ENCODE measurements around the gene METTL26.

DNA sequence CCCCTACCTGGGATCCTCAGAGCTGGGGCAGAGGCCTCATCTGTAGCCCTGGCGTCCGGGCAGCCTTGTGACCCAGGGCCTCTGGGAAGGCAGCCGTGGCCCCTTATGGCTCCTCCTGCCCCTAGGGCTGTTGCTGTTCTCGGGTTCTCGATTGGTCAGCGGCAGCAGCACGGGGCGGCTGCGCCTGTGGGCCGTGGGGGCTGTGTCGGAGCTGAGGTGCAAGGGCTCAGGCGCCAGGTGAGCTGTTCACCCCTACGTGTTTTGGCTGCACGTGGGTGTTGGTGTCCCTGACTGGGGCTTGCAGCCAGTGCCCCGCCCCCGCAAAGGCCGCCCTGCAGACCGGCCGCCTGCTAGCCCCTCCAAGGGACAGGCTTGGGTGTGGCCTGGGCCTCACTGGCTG lies 26.0 kb upstream of the METTL26 start:
- TF ChIP-seq, protein P1, sequence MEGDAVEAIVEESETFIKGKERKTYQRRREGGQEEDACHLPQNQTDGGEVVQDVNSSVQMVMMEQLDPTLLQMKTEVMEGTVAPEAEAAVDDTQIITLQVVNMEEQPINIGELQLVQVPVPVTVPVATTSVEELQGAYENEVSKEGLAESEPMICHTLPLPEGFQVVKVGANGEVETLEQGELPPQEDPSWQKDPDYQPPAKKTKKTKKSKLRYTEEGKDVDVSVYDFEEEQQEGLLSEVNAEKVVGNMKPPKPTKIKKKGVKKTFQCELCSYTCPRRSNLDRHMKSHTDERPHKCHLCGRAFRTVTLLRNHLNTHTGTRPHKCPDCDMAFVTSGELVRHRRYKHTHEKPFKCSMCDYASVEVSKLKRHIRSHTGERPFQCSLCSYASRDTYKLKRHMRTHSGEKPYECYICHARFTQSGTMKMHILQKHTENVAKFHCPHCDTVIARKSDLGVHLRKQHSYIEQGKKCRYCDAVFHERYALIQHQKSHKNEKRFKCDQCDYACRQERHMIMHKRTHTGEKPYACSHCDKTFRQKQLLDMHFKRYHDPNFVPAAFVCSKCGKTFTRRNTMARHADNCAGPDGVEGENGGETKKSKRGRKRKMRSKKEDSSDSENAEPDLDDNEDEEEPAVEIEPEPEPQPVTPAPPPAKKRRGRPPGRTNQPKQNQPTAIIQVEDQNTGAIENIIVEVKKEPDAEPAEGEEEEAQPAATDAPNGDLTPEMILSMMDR (IDR thresholded peaks at IDR 0.05): no peak
- TF ChIP-seq EP300 (IDR thresholded peaks at IDR 0.05): no peak
- no peak for TF ChIP-seq POLR2A (IDR thresholded peaks at IDR 0.05)
- no peak for TF ChIP-seq POLR2AphosphoS5 (IDR thresholded peaks at IDR 0.05)

Measured in stomach (tissue), 4 donors.